Measurements from ENCODE around the gene GP9.

- no peak for TF ChIP-seq ESRRG (CRISPR knock-in tag; IDR thresholded peaks at IDR 0.05)
- no peak for TF ChIP-seq SNAI2 (CRISPR knock-in tag; IDR thresholded peaks at IDR 0.05)
- no peak for TF ChIP-seq TSHZ2 (CRISPR knock-in tag; IDR thresholded peaks at IDR 0.05)
- no peak for TF ChIP-seq RARB (CRISPR knock-in tag; IDR thresholded peaks at IDR 0.05)
- no peak for TF ChIP-seq OSR1 (CRISPR knock-in tag; IDR thresholded peaks at IDR 0.05)
- TF ChIP-seq ZFP3 (CRISPR knock-in tag; IDR thresholded peaks at IDR 0.05): no peak
- TF ChIP-seq, protein P1, sequence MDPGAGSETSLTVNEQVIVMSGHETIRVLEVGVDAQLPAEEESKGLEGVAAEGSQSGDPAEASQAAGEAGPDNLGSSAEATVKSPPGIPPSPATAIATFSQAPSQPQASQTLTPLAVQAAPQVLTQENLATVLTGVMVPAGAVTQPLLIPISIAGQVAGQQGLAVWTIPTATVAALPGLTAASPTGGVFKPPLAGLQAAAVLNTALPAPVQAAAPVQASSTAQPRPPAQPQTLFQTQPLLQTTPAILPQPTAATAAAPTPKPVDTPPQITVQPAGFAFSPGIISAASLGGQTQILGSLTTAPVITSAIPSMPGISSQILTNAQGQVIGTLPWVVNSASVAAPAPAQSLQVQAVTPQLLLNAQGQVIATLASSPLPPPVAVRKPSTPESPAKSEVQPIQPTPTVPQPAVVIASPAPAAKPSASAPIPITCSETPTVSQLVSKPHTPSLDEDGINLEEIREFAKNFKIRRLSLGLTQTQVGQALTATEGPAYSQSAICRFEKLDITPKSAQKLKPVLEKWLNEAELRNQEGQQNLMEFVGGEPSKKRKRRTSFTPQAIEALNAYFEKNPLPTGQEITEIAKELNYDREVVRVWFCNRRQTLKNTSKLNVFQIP (CRISPR knock-in tag; IDR thresholded peaks at IDR 0.05; ENCODE audit: borderline replicate concordance, low read depth): no peak
- TF ChIP-seq TOX (CRISPR knock-in tag; IDR thresholded peaks at IDR 0.05; ENCODE audit: borderline replicate concordance): no peak
- no peak for TF ChIP-seq PATZ1 (CRISPR knock-in tag; IDR thresholded peaks at IDR 0.05; ENCODE audit: borderline replicate concordance)
Observed at GRCh38 chr3:129025691-129026435, 34.7 kb upstream of the GP9 start.

Measured in SK-N-SH treated with all-trans-retinoic acid at 6 μM for 48 hours (cell line).